Measurements from ENCODE around the gene GSTM1.
"Not testable (repeated sequence)": the region's sequence is repeated elsewhere in the genome, so short reads cannot be mapped to it uniquely, and the experiment has no call there.

The GSTM1 gene

GRCh38 chr1:109704173-109704572, 16.6 kb downstream of the GSTM1 start:
- DNase-seq, result no peak

GRCh38 chr1:109705411-109705810, 17.8 kb downstream of the GSTM1 start:
- no peak for DNase-seq

- DNase-seq, result not testable (repeated sequence)
Measured at GRCh38 chr1:109708949-109709348, 21.3 kb downstream of the GSTM1 start.

- DNase-seq, result not testable (repeated sequence)
Measured at GRCh38 chr1:109709822-109710221, 22.2 kb downstream of the GSTM1 start.

GRCh38 chr1:109711593-109712320, 24.1 kb downstream of the GSTM1 start, which contains the start of gene GSTM5:
TSS of gene GSTM5 (plus strand) at chr1:109712251. CDS start at chr1:109712313, 62 bp downstream.
- DNase-seq, result not testable (repeated sequence)

GRCh38 chr1:109712321-109712864, 24.8 kb downstream of the GSTM1 start:
- no peak for DNase-seq

GRCh38 chr1:109713636-109714035, 26.0 kb downstream of the GSTM1 start:
- DNase-seq, result no peak

GRCh38 chr1:109714661-109715372, 27.2 kb downstream of the GSTM1 start:
- DNase-seq, result no peak

- no peak for DNase-seq
Measured at GRCh38 chr1:109716121-109716520, 28.5 kb downstream of the GSTM1 start.

- DNase-seq, result no peak
Measured at GRCh38 chr1:109716570-109717090, 29.0 kb downstream of the GSTM1 start.

- no peak for DNase-seq
Measured at GRCh38 chr1:109717729-109718128, 30.1 kb downstream of the GSTM1 start.

GRCh38 chr1:109718495-109718894, 30.9 kb downstream of the GSTM1 start:
- no peak for DNase-seq

GRCh38 chr1:109719337-109719837, 31.8 kb downstream of the GSTM1 start:
- DNase-seq, result no peak

- no peak for DNase-seq
Measured at GRCh38 chr1:109721042-109721441, 33.4 kb downstream of the GSTM1 start.

GRCh38 chr1:109721971-109722370, 34.4 kb downstream of the GSTM1 start:
- no peak for DNase-seq

- no peak for DNase-seq
Measured at GRCh38 chr1:109722908-109723691, 35.5 kb downstream of the GSTM1 start.

GRCh38 chr1:109724933-109725332, 37.3 kb downstream of the GSTM1 start:
- no peak for DNase-seq

- no peak for DNase-seq
Measured at GRCh38 chr1:109725510-109725909, 37.9 kb downstream of the GSTM1 start.

- no peak for DNase-seq
Measured at GRCh38 chr1:109726007-109726406, 38.4 kb downstream of the GSTM1 start.

- DNase-seq, result no peak
Measured at GRCh38 chr1:109726728-109727373, 39.2 kb downstream of the GSTM1 start.

- no peak for DNase-seq
Measured at GRCh38 chr1:109728870-109729269, 41.3 kb downstream of the GSTM1 start.

- DNase-seq, result no peak
Measured at GRCh38 chr1:109730666-109731065, 43.0 kb downstream of the GSTM1 start.
